SK-N-SH (cell line): ENCODE data around the gene ARAP3.

Source experiments
- CTCF ChIP-seq: fragments of 200-600 bp; sonication (generic); IDR thresholded peaks from 2 replicates; pipeline ENCODE4 v1.6.1; 2017; ENCODE audit warnings: antibody characterized with exemption, mild to moderate bottlenecking, moderate library complexity
- EP300 ChIP-seq, 2 experiments: IDR thresholded peaks; 2 replicates each; pipeline versions ENCODE4 v1.4.0 to v1.6.1; 2012; ENCODE audit warnings: borderline replicate concordance in 1 of 2, low read depth in 1 of 2, low read length in 1 of 2
- EZH2phosphoT487 ChIP-seq: fragments of 200-600 bp; sonication (generic); IDR thresholded peaks from 2 replicates; pipeline ENCODE4 v1.6.1; 2017; ENCODE audit warnings: low read depth, mixed run types, mild to moderate bottlenecking, antibody characterized with exemption, moderate library complexity, borderline replicate concordance
- GATA2 ChIP-seq: sonication (generic); formaldehyde crosslinking; IDR thresholded peaks from 2 replicates; pipeline ENCODE4 v1.5.0; 2020; ENCODE audit warnings: mild to moderate bottlenecking, missing genetic modification reagents
- POLR2AphosphoS5 ChIP-seq: IDR thresholded peaks from 2 replicates; pipeline ENCODE4 v1.6.1; 2012; ENCODE audit warnings: low read depth, low read length
- RCOR1 ChIP-seq: fragments of 150-350 bp; IDR thresholded peaks from 2 replicates; pipeline ENCODE4 v1.6.1; 2017; ENCODE audit warnings: antibody characterized with exemption, low read length
- RFX5 ChIP-seq: IDR thresholded peaks from 2 replicates; pipeline ENCODE4 v1.6.1; 2012; ENCODE audit warnings: mild to moderate bottlenecking, improper control_type of control experiment, low read length

DNA sequence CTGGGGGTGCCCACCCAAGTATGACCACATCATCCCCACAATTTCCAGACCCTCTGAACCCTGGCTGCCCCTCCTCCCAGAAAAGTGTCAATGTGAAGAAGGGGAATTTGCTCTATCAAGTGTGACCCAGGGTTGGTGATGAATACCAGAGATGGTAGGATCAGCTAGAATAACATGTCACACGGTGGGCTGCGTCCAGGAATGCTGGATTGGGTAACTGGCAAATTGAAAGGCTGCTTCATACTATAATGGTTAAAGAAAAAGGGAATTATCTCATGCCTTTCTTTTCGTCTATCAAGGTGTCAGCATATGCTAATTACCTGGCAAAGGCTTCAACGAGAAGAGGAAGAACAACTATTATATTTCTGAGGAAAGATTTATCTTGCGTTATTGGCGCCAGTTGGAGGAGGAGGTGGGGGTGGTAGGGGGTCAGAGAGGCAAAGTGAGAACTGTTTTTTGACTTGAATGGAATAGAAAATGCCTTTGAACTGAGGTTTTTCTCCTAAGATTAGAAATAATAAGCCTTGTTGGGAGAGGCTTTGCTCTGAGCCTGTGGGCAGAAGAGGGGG, 27.8 kb upstream of the ARAP3 start:
- TF ChIP-seq POLR2AphosphoS5 (no peak), CTCF (no peak), RFX5 (no peak), GATA2 (CRISPR knock-in tag) (no peak), EZH2phosphoT487 (no peak), EP300 (IDR thresholded peaks at IDR 0.05; ENCODE audit: borderline replicate concordance in 1 of 2, low read depth in 1 of 2, low read length in 1 of 2) (no peak), RCOR1 (no peak)
